Ovary (tissue), 3 donors: ENCODE measurements around the gene TAS2R41.

Experiments
- CTCF ChIP-seq, 3 donors: fragments of 450-650 bp in 2 of 3; fragments of 200-600 bp in 1 of 3; IDR thresholded peaks; one replicate each; pipeline versions ENCODE4 v1.5.1 to v1.8.0; 2016 to 2022; ENCODE audit warnings: antibody characterized with exemption in 3 of 3, mild to moderate bottlenecking in 1 of 3
- POLR2A ChIP-seq: fragments of 450-650 bp; IDR thresholded peaks from one replicate; pipeline ENCODE4 v1.6.1; 2017; ENCODE audit warnings: antibody characterized with exemption, mild to moderate bottlenecking, moderate library complexity
- donor health status: DM: no; HTN: no; CAD: no.

GRCh38 chr7:143477501-143478150 is at the start of gene TAS2R41:
- TF ChIP-seq CTCF (IDR thresholded peaks at IDR 0.05) (no peak), POLR2A (no peak)
